ENCODE measurements around the gene NODAL.

NODAL gene

DNA sequence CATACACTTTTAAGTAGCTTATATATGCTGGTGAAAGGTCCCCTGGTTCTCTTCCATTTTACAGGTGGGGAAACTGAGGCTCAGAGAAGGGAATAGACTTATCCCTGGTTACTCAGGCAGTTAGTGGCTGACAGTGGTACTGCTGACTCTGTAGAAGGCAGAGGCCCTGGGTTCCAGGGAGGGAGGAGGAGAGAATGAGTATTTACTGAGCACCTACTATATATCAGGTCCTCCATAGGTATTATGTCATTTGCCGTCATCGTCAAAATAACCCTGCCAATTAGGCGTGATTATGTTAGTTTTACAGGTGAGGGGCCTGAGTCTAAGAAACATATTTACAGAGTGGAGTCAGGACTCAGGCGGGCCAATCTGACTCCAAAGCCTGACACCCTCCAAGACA, 23.8 kb upstream of the NODAL start:
- DNase-seq (ENCODE audit: extremely low read depth in 1 of 2, low read depth in 1 of 2): no peak

- DNase-seq (ENCODE audit: extremely low read depth in 1 of 2, low read depth in 1 of 2): no peak
Observed at GRCh38 chr10:70462349-70462984, 21.0 kb upstream of the NODAL start.

GRCh38 chr10:70461397-70462348, 20.2 kb upstream of the NODAL start:
- DNase-seq (ENCODE audit: extremely low read depth in 1 of 2, low read depth in 1 of 2): no peak

DNA sequence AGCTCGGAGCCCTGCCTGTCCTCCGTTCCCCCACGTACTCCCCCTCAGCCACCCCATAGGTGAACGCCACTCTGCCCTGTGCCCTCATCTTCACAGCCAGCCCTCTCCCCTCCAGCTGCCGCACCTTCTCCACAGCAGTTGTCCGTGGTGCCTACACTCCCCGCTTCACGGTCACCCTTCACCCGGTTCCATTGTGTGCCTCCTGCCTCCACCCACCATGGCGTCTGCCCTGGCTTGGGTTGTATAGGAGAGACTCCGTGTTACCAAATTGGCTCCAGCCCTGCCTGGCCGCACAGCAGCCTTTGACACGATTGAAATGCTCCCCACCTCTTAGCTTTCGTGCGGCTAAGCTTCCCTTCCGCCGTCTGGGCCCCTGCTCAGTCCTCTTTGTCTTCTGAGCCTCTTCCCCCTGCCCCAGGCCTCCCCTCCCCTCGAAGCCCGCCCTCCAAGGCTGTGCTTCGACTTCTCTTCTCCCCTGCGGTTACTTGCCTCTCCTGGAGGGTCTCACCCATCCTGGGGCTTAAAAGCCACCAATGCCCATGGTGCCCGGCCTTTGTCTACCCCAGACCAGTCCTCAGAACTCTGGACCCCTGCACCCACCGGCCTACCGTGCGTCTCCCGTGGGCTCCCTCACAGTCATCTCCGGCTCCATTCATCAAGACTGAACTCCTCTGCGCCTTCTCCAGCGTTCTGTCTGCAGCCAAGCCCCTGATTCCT, 18.5 kb upstream of the NODAL start:
- no peak for DNase-seq (ENCODE audit: extremely low read depth in 1 of 2, low read depth in 1 of 2)

- DNase-seq (ENCODE audit: extremely low read depth in 1 of 2, low read depth in 1 of 2): no peak
Observed at GRCh38 chr10:70459061-70459773, 17.7 kb upstream of the NODAL start.

DNA sequence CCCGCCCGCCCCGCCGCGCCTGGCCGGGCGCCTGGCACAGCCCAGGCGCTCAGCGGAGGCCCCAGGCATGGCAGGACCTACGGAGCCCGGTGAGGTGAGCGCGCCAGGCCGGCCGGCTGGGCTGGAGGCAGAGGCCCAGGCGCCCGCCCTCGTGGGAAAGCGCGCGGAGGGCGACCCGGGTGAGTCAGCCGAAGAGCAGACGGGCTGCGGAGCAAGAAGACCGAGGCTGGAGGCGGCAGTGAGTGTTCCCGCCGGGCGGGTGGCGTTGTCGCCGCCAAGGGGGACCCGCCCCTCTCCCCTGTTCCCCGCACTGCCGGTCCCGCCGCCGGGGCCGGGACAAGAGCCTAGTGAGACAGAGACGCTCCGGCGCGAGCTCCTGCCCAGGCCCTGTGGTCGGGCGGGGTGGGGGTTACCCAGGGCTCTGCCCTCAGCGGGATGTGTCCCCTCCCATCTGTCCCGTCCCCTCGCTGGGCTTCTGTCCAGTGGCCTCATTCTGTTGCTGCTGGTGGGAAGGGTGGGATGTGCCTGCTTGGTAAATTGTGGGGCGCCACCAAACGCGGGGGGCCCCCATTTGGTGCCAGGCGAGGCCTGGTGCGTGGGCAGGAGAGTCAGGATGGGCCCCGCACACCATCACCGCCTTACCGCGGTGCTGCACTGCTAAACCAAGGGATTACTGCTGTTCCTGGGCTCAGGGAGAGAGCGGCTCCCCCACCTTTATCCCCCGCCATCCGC, 17.0 kb upstream of the NODAL start:
- DNase-seq (ENCODE audit: extremely low read depth in 1 of 2, low read depth in 1 of 2): peak; percentile 36 to 51

- no peak for DNase-seq (ENCODE audit: extremely low read depth in 1 of 2, low read depth in 1 of 2)
Observed at GRCh38 chr10:70457759-70458305, 16.4 kb upstream of the NODAL start.

GRCh38 chr10:70456164-70456563, 14.7 kb upstream of the NODAL start:
- no peak for DNase-seq (ENCODE audit: extremely low read depth in 1 of 2, low read depth in 1 of 2)

DNA sequence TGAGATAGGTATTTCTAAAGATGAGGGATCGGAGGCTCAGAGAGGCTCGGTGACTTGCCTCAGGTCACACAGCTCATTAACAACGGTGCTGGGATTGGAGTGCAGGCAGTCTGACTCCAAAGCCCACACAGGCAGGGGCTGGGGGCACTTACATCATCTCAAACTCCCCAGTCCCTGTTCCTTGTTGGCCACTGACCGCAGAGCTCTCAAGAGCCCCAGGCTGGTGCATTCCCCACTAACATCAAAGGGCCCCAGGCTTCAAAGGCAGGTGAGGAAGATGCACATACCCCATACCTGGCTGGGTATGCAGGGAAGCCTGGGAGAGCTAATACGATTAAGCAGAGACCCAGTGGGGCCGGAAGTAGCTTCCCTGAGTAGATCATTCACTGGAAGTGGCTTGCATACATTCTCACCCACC, 13.7 kb upstream of the NODAL start:
- DNase-seq (ENCODE audit: extremely low read depth in 1 of 2, low read depth in 1 of 2): no peak

- DNase-seq (ENCODE audit: extremely low read depth in 1 of 2, low read depth in 1 of 2): no peak
Observed at GRCh38 chr10:70448236-70448635, 6.8 kb upstream of the NODAL start.

GRCh38 chr10:70445718-70446657, 4.5 kb upstream of the NODAL start:
- DNase-seq (ENCODE audit: extremely low read depth in 1 of 2, low read depth in 1 of 2): no peak

DNA sequence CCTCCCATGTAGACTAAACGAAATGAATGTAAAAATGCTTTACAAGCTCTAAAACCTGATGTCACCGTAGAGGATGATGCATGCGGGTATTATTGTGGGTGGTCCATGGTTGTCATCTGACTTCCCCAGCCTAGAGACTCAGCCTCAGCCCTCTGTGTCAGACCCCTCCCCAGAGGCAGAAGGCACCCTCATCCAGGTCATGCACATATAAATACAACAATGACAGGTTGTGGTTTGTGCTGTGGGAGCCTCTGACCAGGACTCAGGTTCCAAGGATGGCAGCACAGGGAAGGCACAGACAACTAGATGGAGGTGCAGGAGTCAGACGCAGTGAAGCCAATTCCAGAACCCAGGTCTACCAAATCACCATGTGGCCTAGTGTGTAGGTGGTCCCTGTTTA, 3.3 kb upstream of the NODAL start:
- DNase-seq (ENCODE audit: extremely low read depth in 1 of 2, low read depth in 1 of 2): no peak

- no peak for DNase-seq (ENCODE audit: extremely low read depth in 1 of 2, low read depth in 1 of 2)
Observed at GRCh38 chr10:70442332-70442988, 979 bp upstream of the NODAL start.

DNA sequence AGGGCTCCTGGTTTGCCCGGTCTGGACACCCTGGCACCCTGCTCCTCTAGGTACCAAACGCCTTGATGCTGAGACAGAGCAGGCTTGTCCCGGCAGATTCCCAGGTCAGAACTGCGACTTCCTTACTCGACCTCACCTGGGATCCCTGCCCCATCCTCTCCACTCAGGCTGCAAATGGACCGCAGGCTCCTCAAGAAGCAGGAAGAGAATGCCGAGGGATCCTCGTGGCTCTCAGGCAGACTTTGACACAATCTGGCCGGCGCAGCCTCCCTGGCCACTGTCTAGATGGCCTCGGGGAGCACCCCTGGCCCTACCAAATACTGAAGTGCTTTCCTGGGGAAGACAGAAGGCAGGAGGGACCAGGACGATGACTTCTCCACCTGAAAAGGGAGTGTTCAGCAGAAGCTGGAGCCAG, 421 bp upstream of the NODAL start:
- no peak for DNase-seq (ENCODE audit: extremely low read depth in 1 of 2, low read depth in 1 of 2)

DNA sequence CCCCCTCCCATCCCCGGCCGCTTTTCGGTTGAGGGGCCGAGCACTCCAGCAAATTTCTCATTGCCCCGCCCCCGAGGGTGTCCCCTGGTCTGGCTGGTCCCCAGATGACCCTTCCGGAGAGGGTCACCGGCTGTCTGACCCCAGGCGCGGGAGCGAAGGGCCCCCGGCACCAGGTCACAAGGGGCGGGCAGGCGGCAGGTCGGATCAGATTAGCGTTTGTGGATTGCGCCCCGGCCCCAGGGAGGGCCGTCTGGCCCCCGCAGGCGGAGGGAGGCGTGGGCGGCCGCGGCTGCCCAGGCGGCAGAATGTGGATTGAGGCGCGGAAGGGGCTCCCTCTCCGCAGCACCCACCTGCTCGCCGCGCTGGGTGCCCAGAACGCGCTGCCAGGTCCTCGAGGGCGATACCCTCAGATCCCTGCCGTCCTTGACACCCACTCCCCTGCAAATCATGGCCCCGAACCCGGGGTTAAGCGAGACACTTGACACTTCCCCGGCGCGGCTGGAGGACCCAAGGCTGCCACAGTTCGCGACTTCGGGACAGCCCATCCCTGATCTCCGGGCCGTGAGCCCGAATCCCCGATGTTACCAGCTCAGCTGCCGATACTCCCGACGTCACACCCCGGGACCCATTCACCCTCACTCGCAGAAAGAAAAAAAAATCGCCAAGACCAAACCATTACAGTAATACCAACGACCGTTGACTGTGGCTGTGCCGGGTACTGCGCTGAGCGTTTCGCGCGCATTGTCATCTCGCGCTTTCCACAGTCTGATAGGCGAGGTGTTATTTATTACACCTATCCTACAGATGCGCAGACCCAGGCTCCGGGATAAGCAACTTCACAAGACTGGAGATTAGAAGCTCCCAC, 953 bp downstream of the NODAL start:
- DNase-seq (ENCODE audit: extremely low read depth in 1 of 2, low read depth in 1 of 2): no peak

GRCh38 chr10:70437721-70438120, 3.8 kb downstream of the NODAL start:
- no peak for DNase-seq (ENCODE audit: extremely low read depth in 1 of 2, low read depth in 1 of 2)
